D341Med (cell line): ENCODE data around the gene SMIM14.
A peak's percentile ranks its signal among the peaks of the same experiment; 100 is the strongest.
"Not testable (repeated sequence)": the region's sequence is repeated elsewhere in the genome, so short reads cannot be mapped to it uniquely, and the experiment has no call there.

Source experiments
- DNase-seq: peaks from one replicate; pipeline ENCODE4 v3.0.0; 2012; ENCODE audit warnings: low spot score

SMIM14 gene

DNA sequence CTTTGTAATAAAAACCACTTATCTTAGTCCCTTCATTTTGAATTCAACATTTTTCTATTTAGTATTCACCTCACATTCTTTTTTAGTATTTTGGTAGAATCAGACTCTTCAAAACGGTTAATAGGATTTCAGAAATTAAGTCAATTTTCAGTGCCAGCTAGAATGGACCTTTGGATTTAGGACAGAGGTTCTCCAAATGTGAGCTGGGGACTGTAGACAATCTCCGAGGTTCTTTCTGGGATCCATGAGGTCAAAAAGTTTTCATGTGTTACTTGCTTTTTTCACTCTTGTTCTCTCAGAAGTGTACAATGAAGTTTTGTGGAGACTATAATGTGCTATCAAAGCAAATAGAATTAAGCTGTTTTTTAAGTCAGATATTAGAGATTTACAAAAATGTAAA is 109.1 kb downstream of the SMIM14 start:
- DNase-seq = no peak

DNA sequence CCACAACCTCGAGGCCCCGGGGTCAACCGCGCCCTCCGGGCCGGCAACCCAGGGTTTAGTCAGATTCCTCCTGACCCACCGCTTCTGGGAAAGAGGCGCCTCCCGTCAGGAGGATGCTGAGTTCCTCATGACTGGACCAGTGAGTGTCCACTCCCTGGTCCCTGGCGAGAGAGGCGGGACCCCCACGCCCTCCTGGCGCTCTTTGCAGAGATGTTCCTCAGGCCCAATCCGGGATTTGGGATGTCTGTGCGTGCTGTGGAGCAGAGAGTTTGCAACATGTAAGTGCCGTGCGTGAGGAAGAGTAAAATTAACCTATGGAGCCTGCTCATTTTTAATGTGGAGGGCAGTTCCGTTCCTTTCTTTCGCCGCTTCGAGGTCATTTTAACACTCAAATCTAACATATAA is 110.6 kb downstream of the SMIM14 start:
- DNase-seq = no peak

DNA sequence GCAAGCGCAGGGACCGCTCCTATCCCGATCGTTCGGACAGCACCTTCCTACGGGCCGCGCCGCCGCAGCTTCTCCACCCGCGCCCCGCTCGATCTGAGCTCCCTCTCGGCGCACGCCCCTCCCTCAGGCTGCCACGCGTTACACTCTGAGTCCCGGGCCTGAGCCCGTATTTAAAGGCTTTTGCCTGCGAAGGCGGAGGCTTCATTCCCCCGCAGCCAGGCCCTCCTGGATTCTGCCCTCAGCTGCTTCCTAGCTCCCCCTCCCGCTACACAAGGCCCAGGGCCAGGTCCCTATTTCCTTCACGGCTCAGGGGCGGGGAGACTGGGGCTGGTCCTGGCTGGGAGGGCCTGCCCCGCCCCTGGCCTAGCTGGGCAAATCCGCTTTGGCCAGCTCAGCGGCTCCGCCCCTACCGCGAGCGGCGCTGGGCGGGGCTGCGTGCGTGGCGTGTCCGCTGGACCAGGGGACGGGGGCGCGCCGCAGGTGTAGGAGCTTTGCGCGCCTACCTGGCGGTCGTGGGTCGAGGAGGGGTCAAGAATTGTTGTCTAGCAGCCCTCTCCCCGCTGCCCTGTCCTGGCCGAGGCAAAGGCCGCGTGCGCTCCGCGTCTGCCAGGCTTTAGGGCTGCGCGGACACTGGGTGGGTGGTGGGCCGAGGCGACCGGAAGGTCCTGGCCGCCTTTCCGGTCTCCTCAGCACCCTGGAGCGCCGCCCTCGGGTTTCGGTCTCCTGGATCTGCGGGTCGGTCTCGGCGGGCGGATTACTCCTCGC is 111.2 kb downstream of the SMIM14 start, which contains the start of gene UGDH:
TSS of gene UGDH (minus strand) at position 144 of the 765 bp plus-strand sequence. CDS start 5,927 bp downstream, outside the sequence.
- DNase-seq = peak; percentile 98

DNA sequence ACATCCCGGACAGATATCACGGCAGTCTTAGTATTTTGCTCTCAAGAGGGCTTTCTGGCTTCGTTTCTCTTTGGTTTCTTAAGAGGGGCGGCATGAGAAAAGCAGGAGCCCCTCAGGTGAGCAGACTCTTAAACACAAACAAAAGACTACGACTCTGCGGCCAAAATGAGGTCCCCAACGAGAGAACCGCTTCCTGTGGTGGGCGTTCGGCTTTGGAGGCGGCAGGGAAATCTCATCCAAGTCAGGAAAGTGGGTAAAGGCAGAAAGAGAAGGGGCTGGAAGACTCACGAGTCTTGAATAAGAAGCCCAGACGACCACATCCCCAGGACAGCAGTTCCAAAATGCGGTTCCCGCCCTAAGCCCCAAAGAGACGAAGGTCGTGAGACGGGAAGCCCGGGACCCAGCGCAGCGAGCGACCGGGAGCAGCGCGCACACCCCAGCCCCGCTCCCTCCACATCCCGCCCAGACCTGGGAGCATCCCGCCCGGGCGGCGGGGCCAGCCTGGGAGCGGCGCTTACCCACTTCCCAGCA is 111.8 kb downstream of the SMIM14 start:
- no peak for DNase-seq

DNA sequence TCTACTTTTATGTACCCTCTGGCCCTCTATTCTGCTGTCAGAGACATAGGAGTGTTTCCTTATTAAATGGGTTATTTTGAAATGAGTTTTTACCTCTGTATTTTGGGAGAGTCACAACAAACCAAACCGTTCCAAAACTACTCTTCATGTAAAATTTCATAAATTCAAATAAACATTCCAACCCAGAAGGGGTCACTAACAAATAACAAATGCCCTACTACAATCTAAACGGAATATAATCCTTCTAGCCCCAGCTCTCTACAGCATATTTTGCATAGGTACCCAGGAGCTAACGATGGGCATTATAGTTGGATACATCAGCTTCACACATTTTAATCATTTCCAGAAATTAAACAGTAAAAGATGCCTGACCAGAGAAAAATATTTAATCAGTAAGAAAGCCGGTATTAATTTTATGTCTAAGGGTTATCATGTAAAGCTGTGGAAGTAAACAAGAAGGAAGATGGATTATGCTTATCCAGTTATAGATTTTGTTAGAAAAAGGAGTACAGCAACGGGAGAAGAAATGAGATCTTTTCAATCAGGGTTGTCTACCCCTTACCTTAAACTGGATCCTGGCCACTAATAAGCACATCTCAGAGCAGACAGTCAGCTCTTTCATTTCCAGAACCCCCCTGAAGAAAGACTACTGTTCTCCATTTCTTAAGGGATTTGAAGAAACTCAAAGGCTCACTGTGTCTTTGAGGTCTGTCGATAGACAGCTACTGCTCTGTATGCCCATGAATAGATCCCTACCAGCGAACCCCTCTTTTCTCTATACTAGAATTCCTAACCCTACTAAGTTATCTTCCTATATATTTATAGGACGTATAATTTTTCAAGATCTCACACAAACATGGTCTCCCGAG is 112.6 kb downstream of the SMIM14 start:
- no peak for DNase-seq

DNA sequence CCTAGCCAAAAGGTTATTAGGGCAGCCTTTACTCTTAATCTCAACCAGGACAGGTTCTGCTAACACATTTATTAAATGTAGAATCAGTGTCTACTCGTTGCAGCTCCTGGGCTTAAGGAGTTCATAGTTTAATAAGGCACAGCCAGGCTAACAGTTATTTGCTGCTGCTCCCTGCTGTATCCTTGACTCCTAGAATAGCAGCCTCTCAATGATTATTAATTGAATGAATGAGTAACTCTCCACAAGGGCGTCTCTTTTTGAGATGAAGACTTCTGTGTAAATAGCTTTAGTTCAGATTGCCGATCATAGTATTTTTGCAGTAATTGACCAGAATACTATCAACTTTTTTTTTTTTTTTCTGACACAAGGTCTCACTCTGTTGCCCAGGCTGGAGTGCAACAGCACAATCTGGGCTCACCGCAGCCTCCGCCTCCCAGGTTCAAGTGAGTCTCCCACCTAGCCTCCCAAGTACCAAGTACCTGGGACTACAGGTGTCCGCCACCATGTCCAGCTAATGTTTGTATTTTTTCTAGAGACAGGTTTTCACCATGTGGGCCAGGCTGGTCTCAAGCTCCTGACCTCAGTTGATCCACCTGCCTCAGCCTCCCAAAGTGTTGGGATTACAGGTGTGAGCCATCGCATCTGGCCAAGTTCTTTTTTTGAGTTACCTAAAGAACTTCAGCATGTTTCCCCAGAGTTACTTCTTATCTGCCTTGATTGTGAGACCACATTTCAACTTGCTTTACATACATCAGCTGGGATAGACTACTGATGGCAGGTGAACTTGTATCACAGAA is 114.3 kb downstream of the SMIM14 start:
- no peak for DNase-seq

DNA sequence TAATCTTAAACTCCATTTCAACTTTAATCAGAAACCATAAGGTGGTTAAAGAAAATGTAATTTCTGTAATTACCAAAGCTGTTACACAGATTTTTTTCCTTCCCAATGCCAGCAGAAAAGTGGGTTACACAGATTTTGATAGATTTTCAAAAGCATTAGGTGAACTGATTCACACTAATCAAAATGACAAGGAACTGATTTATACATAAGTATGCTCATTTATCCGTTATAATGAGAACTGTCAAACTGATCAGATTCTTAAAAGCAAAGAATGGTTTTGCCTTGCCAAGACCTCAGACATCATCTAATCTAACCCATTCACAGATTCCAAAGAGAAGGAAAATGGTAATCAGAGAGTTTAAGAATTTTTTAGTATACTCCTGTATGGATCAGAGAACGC is 116.6 kb downstream of the SMIM14 start:
- DNase-seq = no peak

DNA sequence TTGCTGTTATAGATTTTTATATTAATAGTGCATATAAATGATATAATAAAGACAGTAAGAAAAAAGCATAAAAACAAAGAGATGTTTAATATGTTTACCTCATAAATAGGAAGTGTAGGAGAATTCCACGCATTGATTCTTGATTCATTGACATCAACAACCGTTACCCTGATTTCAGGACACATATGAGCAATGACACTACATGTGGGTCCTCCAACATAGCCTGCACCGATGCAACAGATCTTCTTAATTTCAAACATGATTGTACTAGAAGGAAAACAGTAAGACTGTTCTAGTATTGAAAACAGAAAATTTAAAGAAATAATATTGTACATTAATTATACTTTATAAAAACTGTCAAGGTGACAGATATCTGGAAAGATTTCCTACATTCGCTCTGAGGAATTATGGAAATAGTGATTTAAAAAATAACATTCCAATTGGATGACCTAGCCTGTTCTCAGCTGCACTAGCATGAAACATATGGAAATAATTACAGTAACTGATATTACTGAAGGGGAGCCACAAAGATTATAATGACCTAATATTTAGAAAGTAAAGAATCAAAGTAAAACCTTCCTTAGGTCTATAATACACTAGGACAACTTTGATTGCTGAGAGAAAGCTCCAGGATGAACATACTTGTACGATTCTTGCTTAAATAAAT is 117.3 kb downstream of the SMIM14 start:
- no peak for DNase-seq

DNA sequence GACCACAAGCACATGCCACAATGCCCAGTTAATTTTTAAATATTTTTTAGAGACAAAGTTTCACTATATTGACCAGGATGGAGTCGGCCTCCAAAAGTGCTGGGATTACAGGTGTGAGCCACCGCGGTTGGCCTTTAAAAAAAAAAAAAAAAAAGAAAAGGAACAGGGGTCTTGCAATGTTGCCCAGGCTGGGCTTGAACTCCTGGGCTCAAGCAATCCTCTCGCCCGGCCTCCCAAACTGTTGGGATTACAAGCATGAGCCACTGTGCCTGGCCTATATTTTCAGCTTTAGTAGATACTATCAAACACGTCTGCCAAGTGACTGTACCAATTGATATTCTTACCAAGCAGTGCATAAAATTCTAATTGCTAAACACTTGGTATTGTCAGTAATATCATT is 120.2 kb downstream of the SMIM14 start:
- DNase-seq = no peak

DNA sequence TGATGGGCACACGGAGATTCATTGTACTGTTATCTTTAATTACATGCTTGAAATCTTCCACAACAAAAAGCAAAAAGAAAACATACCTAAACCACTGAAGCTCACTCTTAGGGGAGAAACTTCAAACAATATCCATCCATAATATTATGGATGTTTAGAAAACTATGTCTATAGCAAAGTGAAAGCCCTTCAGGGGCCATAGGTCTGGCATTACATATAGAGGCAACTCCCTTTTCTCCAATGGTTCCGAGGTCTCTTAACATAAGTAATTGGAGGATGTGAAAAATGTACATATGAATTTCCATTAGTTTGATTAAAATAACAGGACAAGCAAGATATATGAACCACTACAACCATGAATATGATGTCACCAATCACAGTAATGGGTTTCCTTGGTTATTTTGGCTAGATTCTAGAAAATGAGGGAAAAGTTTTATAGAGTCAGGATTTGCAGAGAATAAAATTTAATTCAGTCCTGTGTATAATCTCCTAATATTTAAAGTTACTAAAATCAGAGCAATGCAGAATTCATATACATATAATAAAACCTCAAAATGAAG is 122.2 kb downstream of the SMIM14 start:
- DNase-seq = no peak

DNA sequence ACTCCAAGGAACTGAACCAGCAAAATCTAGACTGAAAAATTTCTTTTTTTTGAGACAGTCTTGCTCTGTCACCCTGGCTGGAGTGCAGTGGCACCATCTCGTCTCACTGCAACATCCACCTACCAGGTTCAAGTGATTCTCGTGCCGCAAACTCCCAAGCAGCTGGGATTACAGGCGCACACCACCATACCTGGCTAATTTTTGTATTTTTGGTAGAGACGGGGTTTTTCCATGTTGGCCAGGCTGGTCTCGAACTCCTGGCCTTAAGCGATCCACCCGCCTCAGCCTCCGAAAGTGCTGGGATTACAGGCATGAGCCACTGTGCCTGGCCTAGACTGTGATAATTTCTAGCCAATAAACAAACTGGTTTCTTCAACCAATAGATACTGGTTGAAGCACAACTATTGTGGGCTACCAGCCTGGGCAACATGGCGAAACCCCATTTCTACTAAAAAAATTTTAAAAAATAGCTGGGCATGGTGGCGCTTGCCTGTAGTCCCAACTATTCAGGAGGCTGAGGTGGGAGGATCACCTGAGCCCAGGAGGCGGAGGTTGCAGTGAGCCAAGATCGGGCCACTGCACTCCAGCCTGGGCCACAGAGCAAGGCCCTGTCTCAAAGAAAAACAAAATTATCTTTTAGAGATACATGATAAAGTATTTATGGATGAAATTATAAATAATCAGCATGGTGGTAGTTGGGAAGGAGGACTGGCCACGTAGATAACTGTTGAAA is 122.8 kb downstream of the SMIM14 start:
- not testable (repeated sequence) for DNase-seq

DNA sequence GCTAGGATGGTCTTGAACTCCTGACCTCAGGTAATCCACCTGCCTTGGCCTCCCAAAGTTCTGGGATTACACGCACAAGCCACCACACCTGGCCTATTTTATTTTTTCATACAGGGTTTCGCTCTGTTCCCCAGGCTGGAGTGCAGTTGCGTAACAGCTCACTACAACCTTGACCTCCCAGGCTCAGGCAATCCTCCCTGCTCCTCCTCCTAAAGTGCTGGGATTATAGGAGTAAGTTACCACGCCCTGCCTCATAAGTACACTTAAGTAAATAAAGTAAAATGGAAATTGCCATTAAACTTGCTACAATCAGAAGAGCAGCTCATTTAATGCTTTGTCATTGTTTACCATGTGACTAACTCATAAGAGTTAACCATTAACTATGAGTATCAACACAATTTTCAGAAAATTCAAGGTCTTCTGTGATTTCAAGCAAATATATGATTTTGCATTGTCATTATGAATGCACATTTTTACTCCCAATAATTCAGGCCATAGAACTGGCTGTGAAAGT is 123.7 kb downstream of the SMIM14 start:
- no peak for DNase-seq

DNA sequence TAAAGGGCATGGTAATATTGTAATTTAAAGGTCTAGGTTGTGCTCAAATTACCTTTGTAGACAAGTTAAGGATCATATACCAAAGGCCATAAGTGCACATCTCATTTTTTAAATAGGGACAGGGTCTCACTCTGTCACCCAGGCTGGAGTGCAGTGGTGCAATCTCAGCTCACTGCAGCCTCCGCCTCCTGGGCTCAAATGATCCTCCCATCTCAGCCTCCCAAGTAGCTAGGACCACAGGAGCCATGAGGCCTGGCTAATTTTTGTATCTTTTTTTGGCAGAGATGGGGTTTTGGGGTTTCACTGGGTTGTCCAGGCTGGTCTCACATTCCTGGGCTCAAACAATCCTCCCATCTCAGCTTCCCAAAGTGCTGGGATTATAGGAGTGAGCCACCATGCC is 124.4 kb downstream of the SMIM14 start:
- not testable (repeated sequence) for DNase-seq

DNA sequence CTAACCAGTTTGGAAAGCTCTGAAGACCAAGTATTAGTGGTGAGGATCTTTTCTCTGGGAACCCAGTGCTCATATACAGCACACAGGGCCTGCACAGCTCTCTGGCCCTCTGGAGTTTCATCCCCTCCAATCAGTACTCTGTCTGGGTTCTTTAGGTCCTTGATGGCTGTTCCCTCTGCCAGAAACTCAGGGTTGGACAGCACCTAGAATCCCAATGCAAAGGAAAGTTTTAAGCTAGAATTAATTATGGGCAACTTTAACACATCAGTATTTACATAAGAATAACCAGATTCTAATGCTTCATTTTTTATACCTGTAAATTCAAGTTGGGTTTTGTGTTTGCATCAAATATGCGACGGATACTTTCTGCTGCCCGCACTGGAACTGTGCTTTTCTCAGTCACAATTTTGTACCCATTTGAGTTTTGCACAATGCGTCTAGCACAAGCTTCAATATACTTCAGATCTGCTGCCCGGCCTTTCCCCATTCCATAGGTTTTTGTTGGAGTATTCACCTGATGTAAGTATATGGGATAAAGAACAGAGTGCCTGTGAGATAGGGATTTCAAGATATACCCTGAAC is 128.2 kb downstream of the SMIM14 start:
- no peak for DNase-seq

DNA sequence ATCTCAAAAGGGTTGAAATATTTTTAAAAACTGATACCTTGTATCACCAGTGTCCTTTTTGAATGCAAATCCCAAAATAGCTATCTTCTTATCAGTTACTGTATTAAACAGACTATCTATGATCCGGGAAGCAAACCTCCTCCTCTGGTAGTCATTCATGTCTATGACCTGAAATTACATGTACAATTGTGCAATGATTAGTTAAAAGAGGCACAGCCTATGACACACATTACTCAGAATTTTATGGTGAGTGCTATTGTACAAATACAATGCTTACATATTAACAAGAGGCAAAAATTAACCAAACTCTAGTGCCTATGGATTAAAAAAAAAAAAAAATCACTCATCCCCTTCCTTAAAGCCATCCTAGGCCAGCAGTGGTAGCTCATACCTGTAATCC is 133.1 kb downstream of the SMIM14 start:
- DNase-seq = no peak

DNA sequence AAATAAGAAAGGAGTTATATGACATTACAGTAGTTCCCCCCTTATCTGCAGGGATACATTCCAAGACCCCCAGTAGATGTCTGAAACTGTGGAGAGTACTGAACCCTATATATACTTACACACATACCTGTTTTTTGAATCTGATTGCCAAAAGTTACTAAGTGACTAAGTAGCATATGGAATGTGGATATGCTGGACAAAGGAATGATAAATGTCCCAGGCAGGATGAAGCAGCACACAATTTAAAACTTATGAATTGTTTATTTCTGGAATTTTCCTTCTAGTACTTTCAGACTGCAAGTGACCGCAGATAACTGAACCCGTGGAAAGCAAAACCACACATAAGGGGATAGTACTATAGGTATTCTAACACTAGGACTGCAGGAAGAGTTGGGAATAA is 134.1 kb downstream of the SMIM14 start:
- no peak for DNase-seq

DNA sequence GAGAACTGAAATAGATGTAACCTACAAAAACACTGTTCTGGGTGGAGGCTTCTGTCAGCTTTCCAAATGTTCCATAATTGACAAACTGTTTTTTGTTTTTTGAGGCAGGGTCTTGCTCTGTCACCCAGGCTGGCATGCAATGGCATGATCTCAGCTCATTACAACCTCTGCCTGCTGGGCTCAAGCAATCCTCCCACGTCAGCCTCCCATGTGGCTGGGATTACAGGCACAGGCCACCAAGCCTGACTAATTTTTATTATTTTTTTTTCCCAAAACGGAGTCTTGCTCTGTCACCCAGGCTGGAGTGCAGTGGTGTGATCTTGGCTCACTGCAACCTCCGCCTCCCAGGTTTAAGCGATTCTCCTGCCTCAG is 136.0 kb downstream of the SMIM14 start:
- not testable (repeated sequence) for DNase-seq

DNA sequence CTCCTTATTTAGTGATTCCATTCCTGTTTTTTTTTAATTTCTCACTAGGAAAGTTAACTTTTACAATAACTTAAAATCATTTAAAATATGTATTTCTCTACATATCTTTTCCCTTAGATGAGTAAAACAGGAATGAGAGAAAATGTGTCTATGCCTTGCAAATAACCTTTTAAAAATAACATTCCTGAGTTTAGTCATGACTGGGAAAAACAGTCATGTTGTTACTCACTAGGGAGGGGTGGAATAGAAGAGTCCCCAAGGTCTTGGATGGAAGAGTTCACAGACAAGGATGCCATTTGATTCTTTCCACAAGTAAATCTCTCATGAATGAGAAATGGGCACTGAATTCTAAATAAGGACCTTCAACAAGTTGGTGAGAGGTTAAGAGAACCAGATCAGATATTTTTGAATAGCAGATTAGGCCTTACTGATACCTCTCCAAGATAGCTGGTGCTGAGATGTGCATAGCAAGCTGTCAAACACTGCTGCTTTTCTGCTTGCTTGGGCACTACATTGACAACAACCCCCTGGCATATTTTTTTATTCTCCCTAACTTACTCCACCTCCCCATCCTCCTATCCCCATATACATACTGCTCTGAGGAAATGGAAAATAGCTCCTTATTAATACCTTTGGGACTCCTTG is 136.5 kb downstream of the SMIM14 start:
- DNase-seq = no peak

DNA sequence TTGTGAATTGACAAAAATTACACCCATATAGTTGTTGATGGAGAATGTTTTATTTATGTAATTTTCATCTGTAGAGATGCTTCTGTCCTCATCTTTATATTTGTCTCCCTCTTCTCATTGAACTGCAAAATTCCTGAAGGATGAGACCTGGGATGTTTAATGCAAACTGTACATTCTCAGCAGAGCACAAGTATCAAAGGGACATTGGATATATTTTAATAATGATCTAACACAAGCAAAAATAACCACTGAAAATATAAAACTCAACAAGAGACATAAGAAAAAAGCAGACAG is 140.0 kb downstream of the SMIM14 start:
- DNase-seq = no peak
